A549 (cell line): ENCODE results near the gene PPFIA4. TPM values are rescaled to one million over a fixed set of nuclear protein-coding genes. Genes with fewer than 3 reads are reported as not detected.
"Not testable (repeated sequence)": the region's sequence is repeated elsewhere in the genome, so short reads cannot be mapped to it uniquely, and the experiment has no call there.

ENCODE experiments used
- ATAC-seq, 2 experiments: fragments of 200-7000 bp in 1 of 2; fragments of >200 bp in 1 of 2; cut with Nextera tagmentation in 1 of 2; cut with Tn5 transposase in 1 of 2; 3 replicates each; pipeline versions ENCODE4 v1.8.0 to v1.9.1; 2018 to 2020; ENCODE audit warnings: mild to moderate bottlenecking in 1 of 2, moderate library complexity in 1 of 2
- CTCF ChIA-PET: fragments of 300-600 bp; sonication (Branson Sonifier 250); formaldehyde crosslinking; extraction: SDS; loops from one replicate; lab custom pipeline; 2021; ENCODE audit warnings: antibody characterized with exemption, inconsistent platforms; lab: Yijun Ruan, JAX
- POLR2A ChIA-PET: fragments of 350-600 bp; formaldehyde crosslinking; extraction: SDS; loops from one replicate; lab custom pipeline; 2021; ENCODE audit warnings: antibody characterized with exemption, inconsistent platforms; lab: Yijun Ruan, JAX
- DNase-seq, 2 experiments: peaks; one replicate each; pipeline versions ENCODE4 v3.0.0 to v3.0.0-alpha.2; 2011 to 2016; ENCODE audit warnings: low read depth in 1 of 2, low spot score in 1 of 2
- FAIRE-seq: peaks from 2 replicates; lab custom pipeline; 2011; peaks lifted over from hg19 to GRCh38; lab: Jason Lieb, UNC
- H3K27ac ChIP-seq, 2 experiments: fragments of >200 bp; sonication (Bioruptor Twin); formaldehyde crosslinking; 3 replicates each; pipeline ENCODE4 v1.5.1; 2016 to 2017
- H3K4me1 ChIP-seq: fragments of >200 bp; sonication (Bioruptor Twin); formaldehyde crosslinking; 3 replicates; pipeline ENCODE4 v1.6.1; 2016
- H3K4me2 ChIP-seq: fragments of >200 bp; sonication (Bioruptor Twin); formaldehyde crosslinking; 3 replicates; pipeline ENCODE4 v1.6.1; 2016
- H3K4me3 ChIP-seq: fragments of >200 bp; sonication (Bioruptor Twin); formaldehyde crosslinking; 3 replicates; pipeline ENCODE4 v1.5.1; 2016
- H3K9me3 ChIP-seq: fragments of >200 bp; sonication (Bioruptor Twin); formaldehyde crosslinking; 3 replicates; pipeline ENCODE4 v1.6.1; 2016
- CBX2 ChIP-seq: fragments of 200-600 bp; sonication (generic); IDR thresholded peaks from 2 replicates; pipeline ENCODE4 v1.6.1; 2016; ENCODE audit warnings: low read depth, mild to moderate bottlenecking, borderline replicate concordance
- EHMT2 ChIP-seq: fragments of 200-600 bp; sonication (generic); IDR thresholded peaks from 2 replicates; pipeline ENCODE4 v1.6.1; 2016; ENCODE audit warnings: antibody characterized with exemption, low read depth, mild to moderate bottlenecking, moderate library complexity
- EP300 ChIP-seq, 2 experiments: fragments of >200 bp; sonication (Bioruptor Twin); formaldehyde crosslinking; IDR thresholded peaks; 2 replicates in 1 of 2; 3 replicates in 1 of 2; pipeline ENCODE4 v1.6.1; 2016 to 2017
- HOXA7 ChIP-seq: fragments of 250-450 bp; sonication (Bioruptor Pico); IDR thresholded peaks from 2 replicates; pipeline ENCODE4 v1.5.0; 2020; ENCODE audit warnings: mild to moderate bottlenecking, moderate library complexity
- JUNB ChIP-seq: fragments of >200 bp; sonication (Bioruptor Twin); formaldehyde crosslinking; IDR thresholded peaks from 2 replicates; pipeline ENCODE4 v1.6.1; 2016
- MAFK ChIP-seq: fragments of 450-650 bp; IDR thresholded peaks from 2 replicates; pipeline ENCODE4 v1.6.1; 2014; ENCODE audit not compliant: partially characterized antibody
- MAX ChIP-seq: IDR thresholded peaks from 2 replicates; pipeline ENCODE4 v1.6.1; 2012
- PBX3 ChIP-seq: IDR thresholded peaks from 2 replicates; pipeline ENCODE4 v1.6.1; 2012
- RARB ChIP-seq: fragments of 250-450 bp; sonication (Bioruptor Pico); IDR thresholded peaks from 2 replicates; pipeline ENCODE4 v1.8.0; 2021; ENCODE audit warnings: mild to moderate bottlenecking, moderate library complexity
- SMC3 ChIP-seq: fragments of >200 bp; sonication (Bioruptor Twin); formaldehyde crosslinking; IDR thresholded peaks from 3 replicates; pipeline ENCODE4 v1.6.1; 2018; ENCODE audit warnings: inconsistent platforms
- SREBF2 ChIP-seq: fragments of 450-650 bp; IDR thresholded peaks from 2 replicates; pipeline ENCODE4 v1.6.1; 2014; ENCODE audit warnings: mild to moderate bottlenecking, moderate library complexity
- ZFP36 ChIP-seq: fragments of 450-650 bp; IDR thresholded peaks from 2 replicates; pipeline ENCODE4 v1.6.1; 2014; ENCODE audit warnings: borderline replicate concordance; ENCODE audit not compliant: partially characterized antibody
- ZSCAN20 ChIP-seq: fragments of 250-450 bp; sonication (Bioruptor Pico); IDR thresholded peaks from 2 replicates; pipeline ENCODE4 v1.8.0; 2022; ENCODE audit warnings: mild to moderate bottlenecking, moderate library complexity
- WGBS: methylation state at CpG from one replicate; pipeline ENCODE4 v1.1.6; 2017; ENCODE audit errors: missing lambda C conversion rate; 5-methylcytosine and 5-hydroxymethylcytosine counted together
- polyA plus RNA-seq, 4 experiments: library from polyadenylated mRNA; depleted of rRNA in 3 of 4; stranded (reverse); fragments of >200 nt; fragmentation: RNase III in 1 of 4; extraction: RNeasy Plus Mini Kit Qiagen cat#74134 plus additional on column Dnase treatment in 1 of 4; gene quantifications; 2 replicates in 3 of 4; 3 replicates in 1 of 4; pipeline ENCODE4 v1.2.3, GENCODE V29; 2011 to 2017
- TF ChIP-seq, protein P1 (sequence below): fragments of 150-350 bp; IDR thresholded peaks from 2 replicates; pipeline ENCODE4 v1.6.1; 2014; ENCODE audit warnings: low read depth, mild to moderate bottlenecking, low read length
- TF ChIP-seq, protein P2 (sequence below): fragments of 200-600 bp; sonication (generic); IDR thresholded peaks from 2 replicates; pipeline ENCODE4 v1.6.1; 2016; ENCODE audit warnings: antibody characterized with exemption, mild to moderate bottlenecking, moderate library complexity

Gene PPFIA4
- polyA plus RNA-seq, 2 of the 4 experiments (the other 2 are of a cell fraction) = 0.47 to 0.63 TPM

DNA sequence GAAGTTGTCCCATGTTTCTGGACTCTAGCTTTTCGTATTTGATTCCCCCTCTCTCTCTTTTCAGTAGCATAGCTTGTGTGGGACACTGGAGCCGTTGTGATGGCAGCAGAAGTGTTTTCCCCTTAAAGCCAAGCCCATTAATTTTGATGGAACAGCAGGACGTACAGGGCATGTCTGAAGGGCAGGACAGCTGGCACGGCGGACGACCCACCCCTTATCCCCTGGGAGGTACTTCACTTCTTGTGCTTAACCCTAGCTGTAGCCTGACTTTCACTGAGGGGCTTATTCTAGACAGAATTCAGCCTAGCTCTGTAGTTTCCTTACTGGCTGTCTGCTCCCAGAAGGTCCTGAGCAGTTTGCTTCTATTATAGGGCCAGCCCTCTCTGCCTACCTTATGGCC, 8.6 kb upstream of the PPFIA4 start:
- H3K9me3 ChIP-seq = no peaks in the 10 kb centered on the region
- no peak overlapping the region for H3K27ac ChIP-seq
- ATAC-seq (no peak), DNase-seq (no peak), FAIRE-seq (no peak)
- WGBS = 98% methylated on average over 6 of the region's 6 CpGs
- ChIA-PET POLR2A (interaction anchor here (3.8 kb wide), 1 partner anchor 11 kb away, joined by 13 read pairs; the partner anchor contains the start of gene TMEM183A), CTCF (interaction anchor here (0.6 to 1.4 kb wide), 3 partner anchors 10 to 252 kb away, joined by 3 read pairs; partner anchors contain the start of gene TMEM183A)
- H3K4me1 ChIP-seq = no peaks in the 10 kb centered on the region
- H3K4me2 ChIP-seq = no peak overlapping the region
- TF ChIP-seq MAFK (no peak), SMC3 (no peak), HOXA7 (CRISPR knock-in tag) (no peak)
- TF ChIP-seq, protein P1, sequence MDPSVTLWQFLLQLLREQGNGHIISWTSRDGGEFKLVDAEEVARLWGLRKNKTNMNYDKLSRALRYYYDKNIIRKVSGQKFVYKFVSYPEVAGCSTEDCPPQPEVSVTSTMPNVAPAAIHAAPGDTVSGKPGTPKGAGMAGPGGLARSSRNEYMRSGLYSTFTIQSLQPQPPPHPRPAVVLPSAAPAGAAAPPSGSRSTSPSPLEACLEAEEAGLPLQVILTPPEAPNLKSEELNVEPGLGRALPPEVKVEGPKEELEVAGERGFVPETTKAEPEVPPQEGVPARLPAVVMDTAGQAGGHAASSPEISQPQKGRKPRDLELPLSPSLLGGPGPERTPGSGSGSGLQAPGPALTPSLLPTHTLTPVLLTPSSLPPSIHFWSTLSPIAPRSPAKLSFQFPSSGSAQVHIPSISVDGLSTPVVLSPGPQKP = no peak
- no peak overlapping the region for H3K4me3 ChIP-seq

DNA sequence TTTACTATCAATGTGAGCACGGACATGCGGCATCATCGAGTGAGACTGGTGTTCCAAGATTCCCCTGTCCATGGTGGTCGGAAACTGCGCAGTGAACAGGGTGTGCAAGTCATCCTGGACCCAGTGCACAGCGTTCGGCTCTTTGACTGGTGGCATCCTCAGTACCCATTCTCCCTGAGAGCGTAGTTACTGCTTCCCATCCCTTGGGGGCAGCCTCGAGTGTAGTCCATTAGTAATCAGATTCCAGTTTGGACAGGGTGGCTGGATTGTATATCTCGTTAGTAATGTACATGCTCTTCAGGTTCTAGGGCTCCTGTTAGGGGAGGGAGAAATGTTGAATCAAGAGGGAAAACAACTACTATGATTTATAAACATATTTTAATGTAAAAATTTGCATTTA, 3.4 kb upstream of the PPFIA4 start:
- 50% methylated on average over 4 of the region's 10 CpGs for whole genome bisulfite sequencing

DNA sequence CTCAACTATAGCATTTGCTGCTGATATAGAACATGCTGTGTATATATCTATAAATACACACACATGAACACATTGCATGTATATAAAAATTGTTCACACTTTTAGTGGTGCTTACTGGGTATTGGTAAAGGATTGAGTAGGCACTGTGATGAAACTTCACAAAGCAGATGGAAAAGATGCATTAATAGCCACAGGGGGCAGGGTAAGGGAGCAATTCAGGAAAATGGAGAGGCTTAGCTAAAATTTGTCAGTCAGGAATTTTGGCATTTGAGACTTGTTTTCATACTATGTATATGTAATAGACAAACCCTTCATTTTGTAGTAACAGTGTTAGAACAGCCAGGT, 633 bp upstream of the PPFIA4 start:
- Histone ChIP-seq H3K4me2 (peak overlapping the region; percentile 98), H3K4me1 (no peaks in the 10 kb centered on the region), H3K27ac (peak overlapping the region; percentile 46 to 84; a peak in 5 of 6 replicates), H3K4me3 (peak overlapping the region; percentile 58), H3K9me3 (no peaks in the 10 kb centered on the region)
- ChIA-PET POLR2A (interaction anchor here (0.8 to 0.9 kb wide), 2 partner anchors 19 to 242 kb away, joined by 3 read pairs; partner anchors contain the start of gene TMEM183A), CTCF (interaction anchor here (1.0 to 25.2 kb wide), 7 partner anchors 11 to 242 kb away, joined by 3 to 452 read pairs (median 4); no protein-coding TSS in a partner anchor)
- no peak for FAIRE-seq
- TF ChIP-seq ZFP36 (no peak), CBX2 (no peak), JUNB (no peak), MAX (no peak), EHMT2 (no peak), SREBF2 (no peak), ZSCAN20 (CRISPR knock-in tag) (no peak), EP300 (IDR thresholded peaks at IDR 0.05) (no peak), RARB (no peak), PBX3 (no peak)
- TF ChIP-seq, protein P2, sequence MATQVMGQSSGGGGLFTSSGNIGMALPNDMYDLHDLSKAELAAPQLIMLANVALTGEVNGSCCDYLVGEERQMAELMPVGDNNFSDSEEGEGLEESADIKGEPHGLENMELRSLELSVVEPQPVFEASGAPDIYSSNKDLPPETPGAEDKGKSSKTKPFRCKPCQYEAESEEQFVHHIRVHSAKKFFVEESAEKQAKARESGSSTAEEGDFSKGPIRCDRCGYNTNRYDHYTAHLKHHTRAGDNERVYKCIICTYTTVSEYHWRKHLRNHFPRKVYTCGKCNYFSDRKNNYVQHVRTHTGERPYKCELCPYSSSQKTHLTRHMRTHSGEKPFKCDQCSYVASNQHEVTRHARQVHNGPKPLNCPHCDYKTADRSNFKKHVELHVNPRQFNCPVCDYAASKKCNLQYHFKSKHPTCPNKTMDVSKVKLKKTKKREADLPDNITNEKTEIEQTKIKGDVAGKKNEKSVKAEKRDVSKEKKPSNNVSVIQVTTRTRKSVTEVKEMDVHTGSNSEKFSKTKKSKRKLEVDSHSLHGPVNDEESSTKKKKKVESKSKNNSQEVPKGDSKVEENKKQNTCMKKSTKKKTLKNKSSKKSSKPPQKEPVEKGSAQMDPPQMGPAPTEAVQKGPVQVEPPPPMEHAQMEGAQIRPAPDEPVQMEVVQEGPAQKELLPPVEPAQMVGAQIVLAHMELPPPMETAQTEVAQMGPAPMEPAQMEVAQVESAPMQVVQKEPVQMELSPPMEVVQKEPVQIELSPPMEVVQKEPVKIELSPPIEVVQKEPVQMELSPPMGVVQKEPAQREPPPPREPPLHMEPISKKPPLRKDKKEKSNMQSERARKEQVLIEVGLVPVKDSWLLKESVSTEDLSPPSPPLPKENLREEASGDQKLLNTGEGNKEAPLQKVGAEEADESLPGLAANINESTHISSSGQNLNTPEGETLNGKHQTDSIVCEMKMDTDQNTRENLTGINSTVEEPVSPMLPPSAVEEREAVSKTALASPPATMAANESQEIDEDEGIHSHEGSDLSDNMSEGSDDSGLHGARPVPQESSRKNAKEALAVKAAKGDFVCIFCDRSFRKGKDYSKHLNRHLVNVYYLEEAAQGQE = no peak
- ATAC-seq = no peak
- DNase-seq = no peak

More for the DNA sequence above, 3.4 kb upstream of the PPFIA4 start:
- H3K4me3 ChIP-seq, H3K9me3 ChIP-seq, H3K4me2 ChIP-seq, DNase-seq, H3K4me1 ChIP-seq, POLR2A ChIA-PET, FAIRE-seq, H3K27ac ChIP-seq: not testable (repeated sequence)
- CTCF ChIA-PET = interaction anchor here (1.0 to 2.8 kb wide), 9 partner anchors 9 to 246 kb away, joined by 3 to 14 read pairs (median 7); no protein-coding TSS in a partner anchor
- peak; percentile 55 to 72; a peak in 5 of 6 replicates for ATAC-seq
